Measurements from ENCODE around the gene AFF3. TPM values are rescaled to one million over a fixed set of nuclear protein-coding genes. Genes with fewer than 3 reads are reported as not detected.
"Not testable (repeated sequence)": the region's sequence is repeated elsewhere in the genome, so short reads cannot be mapped to it uniquely, and the experiment has no call there.

Gene AFF3
- polyA plus RNA-seq, 3 donors = 13.5 to 25.5 (median 18.3) TPM

DNA sequence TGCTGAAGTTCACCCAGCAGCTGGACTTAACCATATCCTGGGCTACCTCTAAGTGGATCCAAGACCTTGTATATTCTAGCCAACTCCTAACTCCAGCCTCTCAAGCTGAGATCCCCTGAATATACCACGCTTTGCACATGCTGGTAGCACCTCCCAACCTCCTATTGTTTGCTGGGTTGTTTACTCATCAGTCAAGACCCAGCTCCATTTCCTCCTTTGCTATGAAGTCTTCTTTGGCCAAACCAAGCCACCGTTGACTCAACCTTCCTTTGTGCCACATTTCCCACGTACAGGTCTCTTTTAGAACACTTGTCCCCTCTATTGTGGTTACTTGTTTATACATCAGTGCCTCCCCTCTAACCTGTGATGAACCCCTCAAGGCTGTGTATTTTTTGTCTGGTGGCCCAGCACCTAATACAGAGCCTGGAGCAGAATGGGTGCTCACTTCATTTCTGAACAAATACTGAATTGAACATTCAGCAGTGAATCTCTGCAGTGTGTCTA lies 384.7 kb downstream of the AFF3 start:
- DNase-seq = no peak

GRCh38 chr2:99756059-99756458 lies 386.3 kb downstream of the AFF3 start:
- DNase-seq = no peak

DNA sequence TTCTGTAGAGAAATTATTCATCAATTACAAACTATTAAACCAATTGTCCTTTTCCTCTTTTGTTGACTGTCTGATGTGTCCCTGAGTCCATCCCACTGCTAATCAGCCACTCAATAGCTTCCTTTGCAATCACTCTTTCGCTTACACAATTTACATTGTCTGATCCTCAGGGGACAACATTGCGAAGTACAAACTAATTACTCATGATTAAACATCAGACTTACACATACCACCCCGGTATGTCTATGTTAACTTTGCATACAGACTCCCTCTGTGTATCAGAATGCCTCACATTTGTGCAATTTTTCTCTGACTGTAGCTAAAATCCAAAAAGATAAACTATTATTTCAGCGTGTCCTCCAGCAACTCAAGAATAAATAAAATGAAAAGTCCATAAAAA lies 388.2 kb downstream of the AFF3 start:
- DNase-seq = no peak

DNA sequence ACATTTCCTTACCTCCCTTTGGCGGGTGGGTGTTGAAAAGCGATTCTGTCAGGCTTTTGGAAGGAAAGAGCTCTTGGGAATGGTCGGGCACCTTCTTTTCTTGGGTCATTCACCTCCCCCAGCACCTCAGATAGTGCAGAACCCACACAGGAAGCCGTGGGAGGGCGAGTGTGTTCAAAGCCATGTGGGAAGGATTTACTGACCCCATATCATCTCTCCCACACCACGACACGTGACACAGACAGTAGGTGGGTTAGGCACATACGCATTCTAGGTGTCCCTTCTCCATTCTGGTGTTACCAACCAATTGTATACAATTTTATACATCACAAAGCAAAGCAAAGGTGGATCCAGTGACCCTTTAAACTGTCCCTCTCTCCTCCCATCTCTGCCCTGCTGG lies 388.9 kb downstream of the AFF3 start:
- no peak for DNase-seq

GRCh38 chr2:99748344-99748743 lies 394.0 kb downstream of the AFF3 start:
- DNase-seq = no peak

- DNase-seq = no peak
Measured at GRCh38 chr2:99747842-99748241, 394.5 kb downstream of the AFF3 start.

DNA sequence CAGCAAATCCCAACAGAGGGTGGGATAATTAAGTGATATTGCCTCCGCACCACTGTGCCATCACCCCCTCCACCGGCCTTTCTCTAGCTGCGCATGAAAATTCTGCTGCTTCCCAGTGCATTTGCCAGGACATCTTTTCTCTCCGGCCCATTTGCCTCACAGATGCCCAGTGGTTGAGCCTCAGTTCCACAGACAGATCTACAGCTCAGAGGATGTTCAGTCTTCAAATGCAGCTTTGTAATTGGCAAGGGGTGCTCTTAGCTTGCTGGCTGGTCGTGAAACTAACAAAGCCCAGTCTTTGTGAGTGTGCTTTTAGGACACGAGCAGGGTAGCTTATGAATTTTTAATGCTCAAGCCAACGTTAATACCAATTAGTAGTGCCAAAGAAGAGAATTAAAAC lies 399.2 kb downstream of the AFF3 start:
- DNase-seq = no peak

DNA sequence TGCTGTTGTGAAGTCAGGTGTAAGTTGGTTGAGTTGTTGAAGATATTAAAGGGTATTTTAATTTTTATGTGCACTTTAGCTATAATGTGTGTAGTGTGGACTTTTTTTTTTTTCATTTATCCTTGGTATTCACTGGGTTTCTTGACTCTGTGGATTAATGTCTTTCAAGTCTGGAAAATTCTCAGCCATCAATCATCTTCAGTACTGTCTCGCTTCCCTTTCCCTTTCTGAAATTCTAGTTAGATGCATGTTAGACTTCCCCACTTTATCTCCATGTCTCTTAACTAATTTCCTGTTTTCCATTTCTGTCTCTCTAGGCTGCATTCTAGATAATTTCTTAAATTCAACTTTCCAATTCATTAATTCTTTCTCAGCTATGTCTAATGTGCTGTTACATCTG lies 404.9 kb downstream of the AFF3 start:
- no peak for DNase-seq

GRCh38 chr2:99735753-99736152 lies 406.6 kb downstream of the AFF3 start:
- no peak for DNase-seq

DNA sequence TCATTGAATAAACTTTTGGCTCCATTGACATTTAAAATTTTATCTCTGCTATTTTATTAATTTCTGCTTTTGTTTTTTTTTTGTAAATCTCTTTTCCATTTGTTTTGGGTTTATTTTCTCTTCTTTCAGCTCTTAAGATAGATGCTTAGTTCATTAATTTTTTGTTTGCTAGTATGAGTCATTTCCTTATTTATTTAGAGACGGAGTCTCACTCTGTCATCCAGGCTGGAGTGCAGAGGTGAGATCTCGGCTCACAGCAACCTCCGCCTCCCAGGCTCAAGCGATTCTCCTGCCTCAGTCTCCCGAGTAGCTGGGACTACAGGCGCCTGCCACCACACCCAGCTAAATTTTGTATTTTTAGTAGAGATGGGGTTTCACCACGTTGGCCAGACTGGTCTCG lies 407.1 kb downstream of the AFF3 start:
- DNase-seq = not testable (repeated sequence)

DNA sequence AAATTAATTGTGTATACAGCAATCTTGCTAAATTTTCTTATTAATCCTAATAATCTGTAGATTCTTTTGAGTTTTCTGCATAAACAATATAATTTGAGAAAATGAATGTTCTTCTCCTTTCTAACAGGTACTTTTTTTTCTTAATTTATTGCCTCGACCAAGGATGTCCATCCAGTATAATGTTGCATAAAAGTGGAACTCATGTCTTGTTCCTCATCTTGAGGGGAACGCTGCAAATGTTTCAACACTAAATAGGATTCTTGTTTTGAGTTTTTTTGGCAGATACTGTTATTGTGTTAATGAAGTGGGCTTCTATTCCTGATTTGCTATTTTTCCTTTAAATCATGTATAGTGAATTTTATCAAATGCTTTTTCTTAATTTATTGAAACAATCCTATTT lies 408.2 kb downstream of the AFF3 start:
- DNase-seq = no peak

DNA sequence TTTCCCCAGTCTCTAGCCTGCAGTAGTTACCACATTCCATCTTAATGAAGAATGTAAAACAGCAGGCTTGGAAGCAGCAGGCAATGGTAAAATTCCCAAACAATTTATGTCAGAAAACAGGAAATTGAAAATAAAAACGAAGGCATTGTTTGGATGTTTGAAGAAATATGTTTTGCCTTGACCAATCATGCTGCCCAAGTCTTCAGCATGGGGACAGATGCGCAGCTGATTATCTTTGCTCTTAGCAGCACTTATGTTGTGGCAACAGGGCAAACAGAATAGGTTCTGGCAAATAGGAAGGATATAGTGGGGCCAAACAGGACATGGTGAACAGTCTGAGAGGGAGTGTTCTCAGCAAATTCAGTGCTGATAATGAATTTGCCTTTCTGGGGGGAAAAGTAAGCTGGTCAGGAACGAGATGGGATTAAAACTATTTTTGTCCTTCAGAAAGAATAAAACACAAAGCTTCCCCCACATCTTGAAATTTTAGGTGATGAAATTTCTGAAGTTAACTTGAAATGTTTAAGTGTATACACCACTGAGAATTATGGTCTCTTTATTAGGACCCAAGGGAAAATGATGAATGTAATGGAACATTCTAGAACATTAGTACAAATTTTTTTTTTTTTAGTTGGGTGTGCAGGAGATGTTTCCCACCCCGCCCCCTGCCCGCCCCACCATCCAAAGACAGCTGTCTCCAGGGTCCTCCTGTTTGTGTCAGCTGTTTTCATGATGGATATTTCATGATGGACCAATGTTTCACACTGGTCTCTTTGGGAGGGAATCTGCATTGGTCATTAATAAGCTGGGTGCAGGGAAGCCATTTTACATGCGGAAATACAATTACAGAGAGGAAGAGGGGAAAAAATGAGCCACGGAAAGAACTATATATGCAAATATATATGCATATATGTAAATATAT lies 413.0 kb downstream of the AFF3 start:
- no peak for DNase-seq

DNA sequence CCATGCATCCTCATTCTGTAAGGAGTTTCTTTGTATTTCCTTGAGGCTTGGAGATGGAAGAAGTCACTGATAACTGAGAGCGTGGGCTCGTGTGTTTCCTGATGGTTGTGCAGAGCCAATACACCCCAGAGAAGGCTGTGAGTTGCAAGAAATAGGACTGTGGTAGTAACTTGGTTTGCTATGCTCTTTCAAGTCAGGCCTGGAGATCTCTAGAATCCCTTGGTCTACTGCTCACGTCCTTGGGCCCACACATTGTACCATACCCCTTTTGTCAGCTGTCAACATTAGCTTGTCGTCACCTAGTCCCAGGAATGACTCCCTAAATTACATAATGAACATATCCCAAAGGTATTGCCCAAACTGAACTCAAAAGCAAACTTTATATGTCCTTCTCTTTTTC lies 414.2 kb downstream of the AFF3 start:
- no peak for DNase-seq

DNA sequence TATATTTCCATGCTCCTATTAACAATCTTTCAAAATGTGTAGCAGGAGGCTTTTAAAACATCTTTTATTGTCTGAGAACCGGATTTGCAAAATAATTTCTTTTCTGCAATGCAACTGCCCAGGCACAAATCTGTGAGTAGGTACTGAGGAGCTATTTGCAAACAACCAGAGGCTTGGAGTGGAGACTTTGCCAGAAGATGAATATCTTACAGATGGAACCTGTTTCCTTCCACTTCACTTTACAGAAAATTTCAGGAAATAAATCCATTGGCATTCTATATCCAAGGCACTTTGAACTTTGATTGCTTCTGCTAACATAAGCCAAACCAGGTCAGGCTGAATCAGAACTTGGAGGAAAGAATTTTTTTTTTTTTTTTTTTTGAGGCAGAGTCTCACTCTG lies 415.2 kb downstream of the AFF3 start:
- DNase-seq = no peak

DNA sequence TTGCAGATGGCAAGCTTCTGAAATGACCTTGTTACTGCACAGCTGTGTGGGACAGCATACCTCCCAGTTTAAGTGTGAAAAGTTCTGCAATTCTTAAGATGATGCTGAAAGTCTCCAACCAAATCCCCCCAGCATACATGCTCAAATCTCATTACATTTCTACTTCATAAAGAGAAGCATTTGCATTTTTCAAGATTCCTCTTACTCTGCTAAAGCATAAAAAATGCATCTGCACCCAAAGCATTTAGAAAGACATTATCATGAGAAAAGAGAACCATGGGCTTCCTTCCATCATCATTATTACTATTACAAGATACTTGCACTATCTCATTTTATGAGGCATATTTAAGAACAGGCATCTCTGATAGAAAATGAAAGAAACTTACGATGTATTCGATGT lies 415.7 kb downstream of the AFF3 start:
- no peak for DNase-seq

DNA sequence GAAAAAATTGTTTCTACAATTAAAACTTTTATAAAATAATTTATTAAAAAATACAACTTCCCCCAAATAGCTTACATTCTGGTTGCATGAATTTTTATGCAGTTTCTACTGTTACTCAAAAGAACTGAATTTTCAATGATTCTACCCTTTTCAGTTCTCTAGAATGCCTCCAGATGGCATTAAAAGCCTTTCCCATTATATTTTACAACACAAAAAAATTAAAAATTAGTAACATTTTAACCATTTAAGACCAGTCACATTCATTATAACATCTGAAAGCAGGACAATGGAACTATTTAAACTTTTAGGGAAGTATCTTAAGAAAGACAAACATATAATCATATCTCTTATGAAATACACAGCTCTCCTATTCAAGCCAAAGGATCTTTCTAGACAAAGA lies 416.6 kb downstream of the AFF3 start:
- DNase-seq = no peak

- no peak for DNase-seq
Measured at GRCh38 chr2:99722476-99722875, 419.9 kb downstream of the AFF3 start.

DNA sequence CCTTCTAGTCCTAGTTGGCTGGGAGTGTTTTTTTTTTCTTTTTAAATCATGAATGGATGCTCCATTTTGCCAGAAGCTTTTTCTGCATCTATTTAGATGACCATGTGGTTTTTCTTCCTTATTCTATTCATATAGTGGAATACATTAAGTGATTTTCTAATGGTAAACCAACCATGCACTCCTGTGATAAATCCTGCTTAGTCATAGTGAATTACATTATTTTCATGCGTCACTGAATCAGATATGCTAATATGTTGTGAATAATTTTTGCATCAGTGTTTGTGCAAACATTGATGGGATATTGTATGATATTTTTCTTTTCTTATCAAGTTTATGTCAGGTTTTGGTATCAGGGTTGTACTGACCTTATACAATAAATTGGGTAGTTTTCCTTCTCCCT lies 423.3 kb downstream of the AFF3 start:
- DNase-seq = no peak

GRCh38 chr2:99715956-99716355 lies 426.4 kb downstream of the AFF3 start:
- no peak for DNase-seq

DNA sequence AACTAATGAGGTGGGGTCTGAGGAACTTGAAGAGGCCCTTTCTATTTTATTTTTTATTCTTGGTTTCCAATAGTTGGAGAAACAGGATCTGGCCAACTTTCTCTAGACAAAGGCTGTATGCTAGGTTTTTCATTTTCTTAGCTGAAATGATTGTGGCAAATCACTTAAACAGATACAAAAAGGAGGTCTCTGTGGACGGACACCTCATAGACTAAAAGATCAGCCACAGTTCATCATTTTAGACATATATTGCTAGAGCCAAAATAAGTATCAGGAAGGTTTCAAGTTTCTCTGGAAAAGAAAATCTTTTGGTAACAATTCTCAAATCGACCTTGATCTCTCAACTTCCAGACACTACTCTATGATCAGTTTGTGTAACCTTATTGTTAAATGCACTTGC lies 428.0 kb downstream of the AFF3 start:
- DNase-seq = no peak

GRCh38 chr2:99711144-99711543 lies 431.2 kb downstream of the AFF3 start:
- no peak for DNase-seq

GRCh38 chr2:99710721-99711120 lies 431.7 kb downstream of the AFF3 start:
- DNase-seq = no peak

DNA sequence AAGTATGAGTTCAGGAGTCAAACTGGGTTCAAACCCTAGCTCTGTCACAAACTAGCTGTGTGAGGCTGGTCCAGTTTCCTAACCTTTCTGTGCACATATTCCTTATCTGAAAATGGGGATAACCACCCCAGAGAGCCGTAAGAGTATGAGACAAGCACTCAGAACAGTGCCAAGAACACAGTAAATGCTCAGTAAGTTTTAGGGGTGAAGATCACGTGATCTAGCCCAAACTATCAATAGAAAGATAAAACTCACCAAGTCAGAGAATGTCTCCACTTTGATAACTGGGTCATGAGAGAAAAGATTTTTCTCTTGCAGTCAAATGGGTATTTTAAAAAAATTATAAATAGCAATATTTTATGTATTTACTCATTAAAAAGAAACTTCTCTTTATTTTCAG lies 433.2 kb downstream of the AFF3 start:
- no peak for DNase-seq

- DNase-seq = no peak
Measured at GRCh38 chr2:99708231-99708630, 434.2 kb downstream of the AFF3 start.
